ENCODE data around the gene ZBP1.

The ZBP1 gene

DNA sequence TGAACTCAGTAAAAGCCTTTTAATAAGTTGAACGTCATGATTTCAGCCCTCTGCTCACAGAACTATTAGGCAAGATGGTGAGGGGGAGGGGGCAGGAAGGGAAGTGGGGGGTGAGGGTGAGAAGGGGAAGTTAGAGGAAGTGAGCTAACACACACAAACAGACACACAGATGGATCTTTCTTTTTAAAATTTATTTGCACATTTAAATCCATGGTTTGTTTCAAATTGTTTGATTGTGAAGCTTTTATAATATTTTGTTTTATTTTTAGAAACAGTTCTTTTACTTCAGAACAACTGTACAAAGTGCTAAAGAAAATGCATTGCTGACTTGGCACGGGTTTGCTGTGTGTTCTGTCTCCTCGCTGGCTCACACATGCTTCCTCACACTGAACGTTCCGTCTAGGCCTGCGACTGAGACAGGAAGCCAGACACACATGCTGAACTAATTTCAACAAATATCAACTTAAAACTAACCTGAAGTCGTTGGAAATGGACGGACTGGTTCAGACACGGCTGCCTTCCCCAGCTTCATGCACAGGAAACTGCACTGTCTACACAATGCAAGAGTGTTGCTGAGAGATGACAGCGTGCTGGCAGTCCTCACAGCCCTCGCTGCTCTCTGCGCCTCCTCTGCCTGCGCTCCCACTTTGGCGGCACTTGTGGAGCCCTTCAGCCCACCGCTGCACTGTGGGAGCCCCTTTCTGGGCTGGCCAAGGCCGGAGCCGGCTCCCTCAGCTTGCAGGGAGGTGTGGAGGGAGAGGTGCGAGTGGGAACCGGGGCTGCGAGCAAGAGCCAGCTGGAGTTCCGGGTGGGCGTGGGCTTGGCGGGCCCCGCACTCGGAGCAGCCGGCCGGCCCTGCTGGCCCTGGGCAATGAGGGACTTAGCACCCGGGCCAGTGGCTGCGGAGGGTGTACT is 8.1 kb upstream of the ZBP1 start:
- H3K27ac ChIP-seq: no peak overlapping the region
- peaks cover 2% of the 10 kb centered on the region for H3K4me1 ChIP-seq (ENCODE audit: low read depth, poor library complexity, severe bottlenecking)
- H2AFZ ChIP-seq (ENCODE audit: low read depth): no peak overlapping the region
- peaks cover 8% of the 10 kb centered on the region; the same call in 1 of the 2 replicates for H3K27me3 ChIP-seq (ENCODE audit: insufficient read depth, low read depth)
- TF ChIP-seq, protein P1, sequence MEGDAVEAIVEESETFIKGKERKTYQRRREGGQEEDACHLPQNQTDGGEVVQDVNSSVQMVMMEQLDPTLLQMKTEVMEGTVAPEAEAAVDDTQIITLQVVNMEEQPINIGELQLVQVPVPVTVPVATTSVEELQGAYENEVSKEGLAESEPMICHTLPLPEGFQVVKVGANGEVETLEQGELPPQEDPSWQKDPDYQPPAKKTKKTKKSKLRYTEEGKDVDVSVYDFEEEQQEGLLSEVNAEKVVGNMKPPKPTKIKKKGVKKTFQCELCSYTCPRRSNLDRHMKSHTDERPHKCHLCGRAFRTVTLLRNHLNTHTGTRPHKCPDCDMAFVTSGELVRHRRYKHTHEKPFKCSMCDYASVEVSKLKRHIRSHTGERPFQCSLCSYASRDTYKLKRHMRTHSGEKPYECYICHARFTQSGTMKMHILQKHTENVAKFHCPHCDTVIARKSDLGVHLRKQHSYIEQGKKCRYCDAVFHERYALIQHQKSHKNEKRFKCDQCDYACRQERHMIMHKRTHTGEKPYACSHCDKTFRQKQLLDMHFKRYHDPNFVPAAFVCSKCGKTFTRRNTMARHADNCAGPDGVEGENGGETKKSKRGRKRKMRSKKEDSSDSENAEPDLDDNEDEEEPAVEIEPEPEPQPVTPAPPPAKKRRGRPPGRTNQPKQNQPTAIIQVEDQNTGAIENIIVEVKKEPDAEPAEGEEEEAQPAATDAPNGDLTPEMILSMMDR (conservative IDR thresholded peaks at IDR 0.05; ENCODE audit: low read depth, low read length): no peak
- H3K9ac ChIP-seq: no peak overlapping the region
- no peaks in the 10 kb centered on the region for H4K20me1 ChIP-seq (ENCODE audit: insufficient read depth)
- H3K4me3 ChIP-seq (IDR thresholded peaks at IDR 0.05; ENCODE audit: insufficient read depth, low read depth, low read length): no peak overlapping the region
- no peaks in the 10 kb centered on the region for H3K36me3 ChIP-seq (ENCODE audit: insufficient read depth)
- no peak overlapping the region for H3K4me2 ChIP-seq
- no peaks in the 10 kb centered on the region for H3K79me2 ChIP-seq (ENCODE audit: insufficient read depth, low read depth)

DNA sequence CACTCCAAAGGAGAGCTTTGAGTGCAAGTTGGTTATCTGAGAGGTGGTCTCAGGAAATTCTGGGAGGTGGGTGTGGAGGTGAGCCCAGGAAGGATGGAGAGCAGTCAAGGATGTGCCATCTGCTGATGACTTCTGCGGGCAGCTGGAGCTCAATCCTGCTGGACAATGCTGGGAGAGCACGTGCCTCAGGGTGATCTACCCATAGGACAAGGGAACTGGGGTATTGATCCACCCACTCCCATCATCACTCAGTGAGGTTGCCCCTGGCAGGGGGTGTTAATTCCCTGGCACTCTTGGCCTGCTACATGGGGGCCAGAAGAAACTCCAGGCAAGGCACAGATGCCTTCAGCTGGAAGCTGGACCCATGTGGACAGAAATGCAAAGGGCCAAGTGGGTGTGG is 7.1 kb upstream of the ZBP1 start:
- H3K27me3 ChIP-seq (ENCODE audit: insufficient read depth, low read depth): peaks cover 8% of the 10 kb centered on the region; the same call in 1 of the 2 replicates
- H4K20me1 ChIP-seq (ENCODE audit: insufficient read depth): no peaks in the 10 kb centered on the region
- H3K4me1 ChIP-seq (ENCODE audit: low read depth, poor library complexity, severe bottlenecking): peaks cover 6% of the 10 kb centered on the region
- no peaks in the 10 kb centered on the region for H3K36me3 ChIP-seq (ENCODE audit: insufficient read depth)
- TF ChIP-seq, protein P1 (conservative IDR thresholded peaks at IDR 0.05; ENCODE audit: low read depth, low read length): no peak
- no peak overlapping the region for H3K4me3 ChIP-seq (IDR thresholded peaks at IDR 0.05; ENCODE audit: insufficient read depth, low read depth, low read length)
- no peaks in the 10 kb centered on the region for H3K79me2 ChIP-seq (ENCODE audit: insufficient read depth, low read depth)
- H3K4me2 ChIP-seq: no peak overlapping the region
- no peak overlapping the region for H3K27ac ChIP-seq
- H3K9ac ChIP-seq: no peak overlapping the region
- no peak overlapping the region for H2AFZ ChIP-seq (ENCODE audit: low read depth)

DNA sequence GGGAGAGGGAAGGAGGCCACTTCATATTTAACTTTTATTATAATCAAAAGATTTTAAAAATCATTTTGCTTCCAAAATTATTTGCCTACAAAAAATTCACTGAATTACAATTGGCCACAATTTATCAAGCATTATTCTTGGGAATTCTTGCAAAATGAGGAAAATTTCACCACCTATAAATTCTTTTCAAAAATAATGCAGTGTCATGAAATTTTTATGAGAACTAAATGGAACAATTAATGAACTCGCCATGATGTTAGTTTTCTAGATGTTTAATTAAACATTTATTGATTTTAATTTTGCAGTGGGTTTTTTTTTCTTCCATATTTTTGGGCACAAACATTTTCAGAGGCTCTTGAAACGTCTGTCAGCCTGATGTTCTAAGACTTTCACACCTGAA is 5.8 kb upstream of the ZBP1 start:
- H3K79me2 ChIP-seq (ENCODE audit: insufficient read depth, low read depth): no peaks in the 10 kb centered on the region

DNA sequence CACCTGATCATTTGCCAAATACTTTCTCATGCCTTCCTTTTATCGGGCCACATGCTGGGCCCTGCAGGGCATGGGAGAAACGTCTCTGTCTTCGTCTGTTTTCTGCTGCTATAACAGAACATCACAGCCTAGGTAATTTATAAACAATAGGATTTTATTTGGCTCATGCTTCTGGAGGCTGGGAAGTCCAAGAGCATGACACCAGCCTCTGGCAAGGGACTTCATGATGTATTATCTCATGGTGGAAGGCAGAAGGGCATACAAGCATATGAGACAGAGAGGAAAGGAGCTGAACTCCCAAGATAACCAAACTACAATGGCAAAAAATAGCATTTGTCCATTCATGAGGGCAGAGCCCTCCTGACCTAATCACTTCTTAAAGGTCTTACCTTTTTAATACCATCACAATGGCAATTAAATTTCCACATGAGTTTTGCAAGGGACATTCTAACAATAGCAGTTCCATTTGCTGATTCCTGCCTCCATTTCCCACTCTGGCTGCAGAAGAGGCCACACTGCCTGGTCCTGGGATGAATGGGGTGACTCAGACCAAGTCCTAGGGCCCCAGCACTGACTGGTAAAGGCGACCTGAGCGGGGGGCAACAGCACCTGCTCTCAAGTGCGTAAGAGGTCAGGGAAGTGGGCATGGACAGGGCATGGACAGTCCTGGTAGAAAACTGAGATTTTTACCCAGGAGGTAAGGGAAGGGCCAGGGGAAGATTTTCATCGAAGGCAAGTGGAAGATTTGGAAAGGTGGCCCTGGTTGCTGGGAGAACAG is 5.1 kb upstream of the ZBP1 start:
- Histone ChIP-seq H3K36me3 (ENCODE audit: insufficient read depth) (no peaks in the 10 kb centered on the region), H3K4me1 (ENCODE audit: low read depth, poor library complexity, severe bottlenecking) (peaks cover 24% of the 10 kb centered on the region), H3K4me2 (no peak overlapping the region), H3K27ac (no peak overlapping the region), H3K4me3 (IDR thresholded peaks at IDR 0.05; ENCODE audit: insufficient read depth, low read depth, low read length) (no peak overlapping the region), H3K27me3 (ENCODE audit: insufficient read depth, low read depth) (peaks cover 6% of the 10 kb centered on the region; the same call in 1 of the 2 replicates), H3K79me2 (ENCODE audit: insufficient read depth, low read depth) (no peaks in the 10 kb centered on the region), H4K20me1 (ENCODE audit: insufficient read depth) (no peaks in the 10 kb centered on the region), H3K9ac (no peak overlapping the region), H2AFZ (ENCODE audit: low read depth) (no peak overlapping the region)
- TF ChIP-seq, protein P1 (conservative IDR thresholded peaks at IDR 0.05; ENCODE audit: low read depth, low read length): no peak

More for the DNA sequence above, 5.8 kb upstream of the ZBP1 start:
- Histone ChIP-seq H3K36me3 (ENCODE audit: insufficient read depth) (no peaks in the 10 kb centered on the region), H3K9ac (no peak overlapping the region), H3K4me3 (IDR thresholded peaks at IDR 0.05; ENCODE audit: insufficient read depth, low read depth, low read length) (no peak overlapping the region), H3K4me2 (no peak overlapping the region), H4K20me1 (ENCODE audit: insufficient read depth) (no peaks in the 10 kb centered on the region), H3K27ac (no peak overlapping the region), H2AFZ (ENCODE audit: low read depth) (no peak overlapping the region), H3K27me3 (ENCODE audit: insufficient read depth, low read depth) (peaks cover 8% of the 10 kb centered on the region; the same call in 1 of the 2 replicates), H3K4me1 (ENCODE audit: low read depth, poor library complexity, severe bottlenecking) (peaks cover 19% of the 10 kb centered on the region)
- TF ChIP-seq, protein P1 (conservative IDR thresholded peaks at IDR 0.05; ENCODE audit: low read depth, low read length): no peak
